ENCODE data around the gene KRTCAP3. TPM values are rescaled to one million over a fixed set of nuclear protein-coding genes. Genes with fewer than 3 reads are reported as not detected.

Gene KRTCAP3
- total and polyA plus RNA-seq, 2 of the 8 experiments (the other 6 are each of a cell fraction or from before 2014, with no cell fraction given): 55.4 to 72.5 TPM

Small RNA genes lying within 50 kb of the gene (small RNA-seq; reads per million reads assigned to genes)
- not detected for gene RNU6-986P (ENCODE audit: insufficient read depth)

Other genes starting within 250 kb of the KRTCAP3 start
- 103 and 109 TPM in 2 replicates for gene ATRAID, start 230.3 kb upstream of the KRTCAP3 start, total RNA-seq (2021; fragmentation: NEBNext Ultra II Directional; extraction: Animal tissue kit (Norgen Biotek cat#: 25700))
- 242 and 280 TPM in 2 replicates for gene ATRAID, start 230.3 kb upstream of the KRTCAP3 start, polyA plus RNA-seq (2011; rRNA removed)
- gene SLC5A6, start 230.1 kb upstream of the KRTCAP3 start, total RNA-seq (2021; fragmentation: NEBNext Ultra II Directional; extraction: Animal tissue kit (Norgen Biotek cat#: 25700)): 118 and 123 TPM in 2 replicates
- gene SLC5A6, start 230.1 kb upstream of the KRTCAP3 start, polyA plus RNA-seq (2011; rRNA removed): 183 and 329 TPM in 2 replicates
- gene CAD, start 225.0 kb upstream of the KRTCAP3 start, total RNA-seq (2021; fragmentation: NEBNext Ultra II Directional; extraction: Animal tissue kit (Norgen Biotek cat#: 25700)): 146 and 147 TPM in 2 replicates
- 130 and 197 TPM in 2 replicates for gene CAD, start 225.0 kb upstream of the KRTCAP3 start, polyA plus RNA-seq (2011; rRNA removed)
- gene SLC30A3, start 179.3 kb upstream of the KRTCAP3 start, total RNA-seq (2021; fragmentation: NEBNext Ultra II Directional; extraction: Animal tissue kit (Norgen Biotek cat#: 25700)): 15.2 and 16.1 TPM in 2 replicates
- gene SLC30A3, start 179.3 kb upstream of the KRTCAP3 start, polyA plus RNA-seq (2011; rRNA removed): 30.7 and 48.7 TPM in 2 replicates
- 1.4 TPM in 2 replicates for gene DNAJC5G, start 166.9 kb upstream of the KRTCAP3 start, total RNA-seq (2021; fragmentation: NEBNext Ultra II Directional; extraction: Animal tissue kit (Norgen Biotek cat#: 25700))
- 0.75 and 0.83 TPM in 2 replicates for gene DNAJC5G, start 166.9 kb upstream of the KRTCAP3 start, polyA plus RNA-seq (2011; rRNA removed)
- 3.9 and 4.2 TPM in 2 replicates for gene TRIM54, start 160.0 kb upstream of the KRTCAP3 start, total RNA-seq (2021; fragmentation: NEBNext Ultra II Directional; extraction: Animal tissue kit (Norgen Biotek cat#: 25700))
- 5.8 and 6.1 TPM in 2 replicates for gene TRIM54, start 160.0 kb upstream of the KRTCAP3 start, polyA plus RNA-seq (2011; rRNA removed)
- gene UCN, start 133.9 kb upstream of the KRTCAP3 start, total RNA-seq (2021; fragmentation: NEBNext Ultra II Directional; extraction: Animal tissue kit (Norgen Biotek cat#: 25700)): not detected in 2 replicates
- gene UCN, start 133.9 kb upstream of the KRTCAP3 start, polyA plus RNA-seq (2011; rRNA removed): 0.35 and 0.93 TPM in 2 replicates
- 45.2 and 46.1 TPM in 2 replicates for gene MPV17, start 119.3 kb upstream of the KRTCAP3 start, total RNA-seq (2021; fragmentation: NEBNext Ultra II Directional; extraction: Animal tissue kit (Norgen Biotek cat#: 25700))
- gene MPV17, start 119.3 kb upstream of the KRTCAP3 start, polyA plus RNA-seq (2011; rRNA removed): 148 and 181 TPM in 2 replicates
- 118 and 129 TPM in 2 replicates for gene GTF3C2, start 85.6 kb upstream of the KRTCAP3 start, total RNA-seq (2021; fragmentation: NEBNext Ultra II Directional; extraction: Animal tissue kit (Norgen Biotek cat#: 25700))
- gene GTF3C2, start 85.6 kb upstream of the KRTCAP3 start, polyA plus RNA-seq (2011; rRNA removed): 121 and 127 TPM in 2 replicates
- 63.2 and 66.0 TPM in 2 replicates for gene EIF2B4, start 72.0 kb upstream of the KRTCAP3 start, total RNA-seq (2021; fragmentation: NEBNext Ultra II Directional; extraction: Animal tissue kit (Norgen Biotek cat#: 25700))
- gene EIF2B4, start 72.0 kb upstream of the KRTCAP3 start, polyA plus RNA-seq (2011; rRNA removed): 60.0 and 61.0 TPM in 2 replicates
- 54.9 and 59.1 TPM in 2 replicates for gene SNX17, start 71.8 kb upstream of the KRTCAP3 start, total RNA-seq (2021; fragmentation: NEBNext Ultra II Directional; extraction: Animal tissue kit (Norgen Biotek cat#: 25700))
- 66.2 and 76.8 TPM in 2 replicates for gene SNX17, start 71.8 kb upstream of the KRTCAP3 start, polyA plus RNA-seq (2011; rRNA removed)
- gene ZNF513, start 61.6 kb upstream of the KRTCAP3 start, total RNA-seq (2021; fragmentation: NEBNext Ultra II Directional; extraction: Animal tissue kit (Norgen Biotek cat#: 25700)): 17.3 and 18.8 TPM in 2 replicates
- 29.5 and 35.0 TPM in 2 replicates for gene ZNF513, start 61.6 kb upstream of the KRTCAP3 start, polyA plus RNA-seq (2011; rRNA removed)
- 201 and 203 TPM in 2 replicates for gene PPM1G, start 32.8 kb upstream of the KRTCAP3 start, total RNA-seq (2021; fragmentation: NEBNext Ultra II Directional; extraction: Animal tissue kit (Norgen Biotek cat#: 25700))
- gene PPM1G, start 32.8 kb upstream of the KRTCAP3 start, polyA plus RNA-seq (2011; rRNA removed): 73.3 and 85.5 TPM in 2 replicates
- 115 TPM in 2 replicates for gene NRBP1, start 13.8 kb upstream of the KRTCAP3 start, total RNA-seq (2021; fragmentation: NEBNext Ultra II Directional; extraction: Animal tissue kit (Norgen Biotek cat#: 25700))
- gene NRBP1, start 13.8 kb upstream of the KRTCAP3 start, polyA plus RNA-seq (2011; rRNA removed): 137 and 145 TPM in 2 replicates
- gene IFT172, start 47.4 kb downstream of the KRTCAP3 start, total RNA-seq (2021; fragmentation: NEBNext Ultra II Directional; extraction: Animal tissue kit (Norgen Biotek cat#: 25700)): 14.0 and 15.9 TPM in 2 replicates
- gene IFT172, start 47.4 kb downstream of the KRTCAP3 start, polyA plus RNA-seq (2011; rRNA removed): 12.9 and 13.5 TPM in 2 replicates
- gene FNDC4, start 52.8 kb downstream of the KRTCAP3 start, total RNA-seq (2021; fragmentation: NEBNext Ultra II Directional; extraction: Animal tissue kit (Norgen Biotek cat#: 25700)): 13.4 and 14.7 TPM in 2 replicates
- 14.0 and 14.1 TPM in 2 replicates for gene FNDC4, start 52.8 kb downstream of the KRTCAP3 start, polyA plus RNA-seq (2011; rRNA removed)
- 0.57 and 1.2 TPM in 2 replicates for gene GCKR, start 54.5 kb downstream of the KRTCAP3 start, total RNA-seq (2021; fragmentation: NEBNext Ultra II Directional; extraction: Animal tissue kit (Norgen Biotek cat#: 25700))
- gene GCKR, start 54.5 kb downstream of the KRTCAP3 start, polyA plus RNA-seq (2011; rRNA removed): 0.30 and 0.33 TPM in 2 replicates
- 37.9 and 39.2 TPM in 2 replicates for gene ZNF512, start 140.7 kb downstream of the KRTCAP3 start, total RNA-seq (2021; fragmentation: NEBNext Ultra II Directional; extraction: Animal tissue kit (Norgen Biotek cat#: 25700))
- 13.1 and 17.6 TPM in 2 replicates for gene ZNF512, start 140.7 kb downstream of the KRTCAP3 start, polyA plus RNA-seq (2011; rRNA removed)
- 1.5 and 2.0 TPM in 2 replicates for gene CCDC121, start 186.6 kb downstream of the KRTCAP3 start, total RNA-seq (2021; fragmentation: NEBNext Ultra II Directional; extraction: Animal tissue kit (Norgen Biotek cat#: 25700))
- 0.68 and 0.94 TPM in 2 replicates for gene CCDC121, start 186.6 kb downstream of the KRTCAP3 start, polyA plus RNA-seq (2011; rRNA removed)
- gene GPN1, start 186.7 kb downstream of the KRTCAP3 start, total RNA-seq (2021; fragmentation: NEBNext Ultra II Directional; extraction: Animal tissue kit (Norgen Biotek cat#: 25700)): 35.3 and 43.5 TPM in 2 replicates
- 27.6 and 38.7 TPM in 2 replicates for gene GPN1, start 186.7 kb downstream of the KRTCAP3 start, polyA plus RNA-seq (2011; rRNA removed)
- 21.8 and 22.2 TPM in 2 replicates for gene SUPT7L, start 221.2 kb downstream of the KRTCAP3 start, total RNA-seq (2021; fragmentation: NEBNext Ultra II Directional; extraction: Animal tissue kit (Norgen Biotek cat#: 25700))
- gene SUPT7L, start 221.2 kb downstream of the KRTCAP3 start, polyA plus RNA-seq (2011; rRNA removed): 24.6 and 26.6 TPM in 2 replicates
- 18.4 and 18.8 TPM in 2 replicates for gene SLC4A1AP, start 221.5 kb downstream of the KRTCAP3 start, total RNA-seq (2021; fragmentation: NEBNext Ultra II Directional; extraction: Animal tissue kit (Norgen Biotek cat#: 25700))
- 8.1 and 8.3 TPM in 2 replicates for gene SLC4A1AP, start 221.5 kb downstream of the KRTCAP3 start, polyA plus RNA-seq (2011; rRNA removed)